GM21390 (cell line): ENCODE data around the gene HACD3.

Experiments used
- ATAC-seq: cut with Tn5 transposase; IDR thresholded peaks from one replicate; pipeline ENCODE4 v1.9.1; 2021; ENCODE audit not compliant: unreplicated experiment

Gene HACD3

GRCh38 chr15:65530318-65531111 lies at the start of gene HACD3:
Gene HACD3 (plus strand): TSS chr15:65530463. CDS start chr15:65530632, 169 bp downstream.
- ATAC-seq = peak; percentile 78

GRCh38 chr15:65484876-65485275 lies 45.4 kb upstream of the HACD3 start:
- no peak for ATAC-seq

- no peak for ATAC-seq
These were observed 36.2 kb upstream of the HACD3 start for GRCh38 chr15:65494076-65494475.

- ATAC-seq = no peak
These were observed 20.9 kb upstream of the HACD3 start for GRCh38 chr15:65509321-65509720.

GRCh38 chr15:65512189-65512588 lies 18.1 kb upstream of the HACD3 start:
- ATAC-seq = no peak

GRCh38 chr15:65512807-65513416 lies 17.4 kb upstream of the HACD3 start:
- no peak for ATAC-seq

GRCh38 chr15:65516997-65517865 lies 13.0 kb upstream of the HACD3 start, which contains the start of gene DPP8:
Gene DPP8 (minus strand): TSS chr15:65517689. CDS start chr15:65512553, 5,136 bp downstream.
- ATAC-seq = peak; percentile 91

GRCh38 chr15:65517866-65518207 lies 12.4 kb upstream of the HACD3 start:
- no peak for ATAC-seq

- ATAC-seq = no peak
These were observed 11.5 kb upstream of the HACD3 start for GRCh38 chr15:65518633-65519285.

- no peak for ATAC-seq
These were observed 8.9 kb upstream of the HACD3 start for GRCh38 chr15:65521350-65521749.

GRCh38 chr15:65524226-65524625 lies 6.0 kb upstream of the HACD3 start:
- no peak for ATAC-seq

GRCh38 chr15:65525622-65526021 lies 4.6 kb upstream of the HACD3 start:
- no peak for ATAC-seq

- ATAC-seq = no peak
These were observed 1.7 kb upstream of the HACD3 start for GRCh38 chr15:65528461-65529060.

GRCh38 chr15:65529762-65530317 lies 423 bp upstream of the HACD3 start:
- ATAC-seq = no peak

GRCh38 chr15:65532738-65533051 lies 2.4 kb downstream of the HACD3 start:
- ATAC-seq = no peak

- ATAC-seq = no peak
These were observed 2.9 kb downstream of the HACD3 start for GRCh38 chr15:65533057-65533756.

GRCh38 chr15:65535192-65535591 lies 4.9 kb downstream of the HACD3 start:
- ATAC-seq = no peak

GRCh38 chr15:65540314-65540713 lies 10.1 kb downstream of the HACD3 start:
- ATAC-seq = no peak

- no peak for ATAC-seq
These were observed 11.1 kb downstream of the HACD3 start for GRCh38 chr15:65541231-65541820.

GRCh38 chr15:65547841-65548240 lies 17.6 kb downstream of the HACD3 start:
- no peak for ATAC-seq
